ENCODE data around the gene CAB39. TPM values are rescaled to one million over a fixed set of nuclear protein-coding genes. Genes with fewer than 3 reads are reported as not detected.

The CAB39 gene
- total and polyA plus RNA-seq, 2 donors (not counting 1 experiment from before 2014, with no cell fraction given), result 21.7 to 75.7 TPM

GRCh38 chr2:230692760-230693159 lies 19.9 kb upstream of the CAB39 start:
- Histone ChIP-seq H4K20me1 (ENCODE audit: control insufficient read depth, insufficient read depth, low read length, poor library complexity, severe bottlenecking) (no peaks in the 10 kb centered on the region), H2AFZ (ENCODE audit: insufficient read depth, low read depth, low read length, poor library complexity, severe bottlenecking) (no peak overlapping the region), H3K27me3 (replicated peaks in 1 of 4; ENCODE audit: control extremely low read depth in 1 of 4, control insufficient read depth in 3 of 4, insufficient read depth in 4 of 4, low read length in 3 of 4) (no peaks in the 10 kb centered on the region), H3K4me1 (ENCODE audit: control insufficient read depth in 2 of 2, insufficient read depth in 2 of 2, low read length in 2 of 2) (no peaks in the 10 kb centered on the region), H3K4me2 (replicated peaks; ENCODE audit: low read depth, low read length, poor library complexity, severe bottlenecking) (no peak overlapping the region), H3K27ac (ENCODE audit: low read length in 2 of 2) (no peak overlapping the region), H3K4me3 (ENCODE audit: control extremely low read depth in 1 of 5, extremely low read depth in 1 of 5, insufficient read depth in 1 of 5, low read depth in 2 of 5, low read length in 4 of 5) (no peak overlapping the region), H3K9me3 (ENCODE audit: control extremely low read depth in 1 of 3, control insufficient read depth in 2 of 3, insufficient read depth in 1 of 3, low read length in 2 of 3) (no peaks in the 10 kb centered on the region), H3K79me2 (ENCODE audit: control insufficient read depth, insufficient read depth, low read length) (no peaks in the 10 kb centered on the region), H3K36me3 (replicated peaks in 1 of 2; ENCODE audit: control extremely low read depth in 1 of 2, control insufficient read depth in 1 of 2, extremely low read depth in 1 of 2, insufficient read depth in 2 of 2, low read length in 1 of 2) (no peaks in the 10 kb centered on the region), H3K9ac (ENCODE audit: low read length) (no peak overlapping the region)
- intact Hi-C loops (cut with micrococcal nuclease), result no loop called here
- Mint-ChIP-seq H3K27me3 (no peaks in the 10 kb centered on the region), H3K9me3 (ENCODE audit: insufficient read depth) (no peaks in the 10 kb centered on the region), H3K4me3 (no peak overlapping the region), H3K4me1 (no peaks in the 10 kb centered on the region), H3K27ac (no peak overlapping the region)
- TF ChIP-seq EZH2 (IDR thresholded peaks at IDR 0.05; ENCODE audit: borderline replicate concordance, insufficient read depth, low read depth, low read length, poor library complexity, severe bottlenecking), result no peak
- TF ChIP-seq, protein P1, sequence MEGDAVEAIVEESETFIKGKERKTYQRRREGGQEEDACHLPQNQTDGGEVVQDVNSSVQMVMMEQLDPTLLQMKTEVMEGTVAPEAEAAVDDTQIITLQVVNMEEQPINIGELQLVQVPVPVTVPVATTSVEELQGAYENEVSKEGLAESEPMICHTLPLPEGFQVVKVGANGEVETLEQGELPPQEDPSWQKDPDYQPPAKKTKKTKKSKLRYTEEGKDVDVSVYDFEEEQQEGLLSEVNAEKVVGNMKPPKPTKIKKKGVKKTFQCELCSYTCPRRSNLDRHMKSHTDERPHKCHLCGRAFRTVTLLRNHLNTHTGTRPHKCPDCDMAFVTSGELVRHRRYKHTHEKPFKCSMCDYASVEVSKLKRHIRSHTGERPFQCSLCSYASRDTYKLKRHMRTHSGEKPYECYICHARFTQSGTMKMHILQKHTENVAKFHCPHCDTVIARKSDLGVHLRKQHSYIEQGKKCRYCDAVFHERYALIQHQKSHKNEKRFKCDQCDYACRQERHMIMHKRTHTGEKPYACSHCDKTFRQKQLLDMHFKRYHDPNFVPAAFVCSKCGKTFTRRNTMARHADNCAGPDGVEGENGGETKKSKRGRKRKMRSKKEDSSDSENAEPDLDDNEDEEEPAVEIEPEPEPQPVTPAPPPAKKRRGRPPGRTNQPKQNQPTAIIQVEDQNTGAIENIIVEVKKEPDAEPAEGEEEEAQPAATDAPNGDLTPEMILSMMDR (IDR thresholded peaks at IDR 0.05), result no peak
- ChIA-PET POLR2A (no interaction called here), CTCF (interaction anchor here (0.5 kb wide), 1 partner anchor 41 kb away, joined by 3 read pairs; no protein-coding TSS in a partner anchor)
- DNase-seq (no peak), ATAC-seq (ENCODE audit: low read depth) (no peak)
- no CpG with 5 or more reads among the region's 2 CpGs for WGBS (ENCODE audit: insufficient coverage)

- ChIA-PET CTCF (no interaction called here), POLR2A (no interaction called here)
- intact Hi-C loops (cut with micrococcal nuclease), result no loop called here
- Mint-ChIP-seq H3K4me1 (no peaks in the 10 kb centered on the region), H3K27me3 (no peaks in the 10 kb centered on the region), H3K27ac (no peak overlapping the region), H3K4me3 (no peak overlapping the region), H3K9me3 (ENCODE audit: insufficient read depth) (no peaks in the 10 kb centered on the region)
- Histone ChIP-seq H3K4me3 (ENCODE audit: control extremely low read depth in 1 of 5, extremely low read depth in 1 of 5, insufficient read depth in 1 of 5, low read depth in 2 of 5, low read length in 4 of 5) (no peak overlapping the region), H4K20me1 (ENCODE audit: control insufficient read depth, insufficient read depth, low read length, poor library complexity, severe bottlenecking) (no peaks in the 10 kb centered on the region), H3K27me3 (replicated peaks in 1 of 4; ENCODE audit: control extremely low read depth in 1 of 4, control insufficient read depth in 3 of 4, insufficient read depth in 4 of 4, low read length in 3 of 4) (no peaks in the 10 kb centered on the region), H3K79me2 (ENCODE audit: control insufficient read depth, insufficient read depth, low read length) (no peaks in the 10 kb centered on the region), H3K9ac (ENCODE audit: low read length) (no peak overlapping the region), H3K27ac (ENCODE audit: low read length in 2 of 2) (no peak overlapping the region), H2AFZ (ENCODE audit: insufficient read depth, low read depth, low read length, poor library complexity, severe bottlenecking) (no peak overlapping the region), H3K4me1 (ENCODE audit: control insufficient read depth in 2 of 2, insufficient read depth in 2 of 2, low read length in 2 of 2) (no peaks in the 10 kb centered on the region), H3K9me3 (ENCODE audit: control extremely low read depth in 1 of 3, control insufficient read depth in 2 of 3, insufficient read depth in 1 of 3, low read length in 2 of 3) (no peaks in the 10 kb centered on the region), H3K4me2 (replicated peaks; ENCODE audit: low read depth, low read length, poor library complexity, severe bottlenecking) (no peak overlapping the region), H3K36me3 (replicated peaks in 1 of 2; ENCODE audit: control extremely low read depth in 1 of 2, control insufficient read depth in 1 of 2, extremely low read depth in 1 of 2, insufficient read depth in 2 of 2, low read length in 1 of 2) (no peaks in the 10 kb centered on the region)
- TF ChIP-seq EZH2 (IDR thresholded peaks at IDR 0.05; ENCODE audit: borderline replicate concordance, insufficient read depth, low read depth, low read length, poor library complexity, severe bottlenecking), result no peak
- TF ChIP-seq, protein P1 (IDR thresholded peaks at IDR 0.05), result no peak
- DNase-seq (no peak), ATAC-seq (ENCODE audit: low read depth) (no peak)
- WGBS (ENCODE audit: insufficient coverage), result 98% methylated on average over 5 of the region's 6 CpGs
Measured at GRCh38 chr2:230693411-230693810, 19.2 kb upstream of the CAB39 start.

Data from B cell (primary cell).